Gastrocnemius medialis (tissue), 4 donors: ENCODE measurements around the gene EDN1.

Source experiments
- POLR2A ChIP-seq, 2 donors: fragments of 450-650 bp; IDR thresholded peaks; one replicate each; pipeline ENCODE4 v1.6.1; 2017; ENCODE audit warnings: antibody characterized with exemption in 2 of 2, mild to moderate bottlenecking in 2 of 2, moderate library complexity in 2 of 2
- TF ChIP-seq, protein P1 (sequence below), 5 experiments: fragments of 450-650 bp in 3 of 5; fragments of 200-600 bp in 2 of 5; sonication (generic) in 2 of 5; IDR thresholded peaks in 4 of 5; conservative IDR thresholded peaks in 1 of 5; 1 replicate in 4 of 5; 2 replicates in 1 of 5; pipeline ENCODE4 v1.5.1; 2016 to 2019; ENCODE audit warnings: antibody characterized with exemption in 5 of 5, mild to moderate bottlenecking in 3 of 5, moderate library complexity in 3 of 5

DNA sequence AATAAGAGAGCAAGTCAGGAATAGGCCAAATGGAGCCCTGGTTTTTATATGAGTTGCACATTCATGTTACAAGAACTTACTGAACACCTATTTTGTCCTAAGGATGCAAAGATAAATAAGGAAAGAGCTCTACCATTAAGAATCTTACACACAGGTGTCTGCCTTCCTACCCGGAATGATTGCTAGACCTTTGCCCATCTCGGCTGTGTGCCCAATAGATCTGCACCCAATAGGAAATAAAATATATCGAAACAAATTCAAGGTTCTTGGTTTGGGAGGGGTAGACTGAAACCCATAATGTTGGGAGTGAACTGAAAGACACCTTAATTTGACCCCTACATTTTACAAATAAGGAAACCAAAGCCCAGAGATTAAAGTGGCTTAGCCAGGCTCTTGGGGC is 48.9 kb downstream of the EDN1 start:
- TF ChIP-seq, protein P1, sequence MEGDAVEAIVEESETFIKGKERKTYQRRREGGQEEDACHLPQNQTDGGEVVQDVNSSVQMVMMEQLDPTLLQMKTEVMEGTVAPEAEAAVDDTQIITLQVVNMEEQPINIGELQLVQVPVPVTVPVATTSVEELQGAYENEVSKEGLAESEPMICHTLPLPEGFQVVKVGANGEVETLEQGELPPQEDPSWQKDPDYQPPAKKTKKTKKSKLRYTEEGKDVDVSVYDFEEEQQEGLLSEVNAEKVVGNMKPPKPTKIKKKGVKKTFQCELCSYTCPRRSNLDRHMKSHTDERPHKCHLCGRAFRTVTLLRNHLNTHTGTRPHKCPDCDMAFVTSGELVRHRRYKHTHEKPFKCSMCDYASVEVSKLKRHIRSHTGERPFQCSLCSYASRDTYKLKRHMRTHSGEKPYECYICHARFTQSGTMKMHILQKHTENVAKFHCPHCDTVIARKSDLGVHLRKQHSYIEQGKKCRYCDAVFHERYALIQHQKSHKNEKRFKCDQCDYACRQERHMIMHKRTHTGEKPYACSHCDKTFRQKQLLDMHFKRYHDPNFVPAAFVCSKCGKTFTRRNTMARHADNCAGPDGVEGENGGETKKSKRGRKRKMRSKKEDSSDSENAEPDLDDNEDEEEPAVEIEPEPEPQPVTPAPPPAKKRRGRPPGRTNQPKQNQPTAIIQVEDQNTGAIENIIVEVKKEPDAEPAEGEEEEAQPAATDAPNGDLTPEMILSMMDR (IDR thresholded peaks at IDR 0.05 in 4 of 5, conservative IDR thresholded peaks at IDR 0.05 in 1 of 5): no peak
- TF ChIP-seq POLR2A (IDR thresholded peaks at IDR 0.05): no peak
